B cell (primary cell): ENCODE results near the gene ANTXRL. TPM values are rescaled to one million over a fixed set of nuclear protein-coding genes. Genes with fewer than 3 reads are reported as not detected.

Experiments
- ATAC-seq: fragments of 200-7000 bp; cut with Tn5 transposase; one replicate; pipeline ENCODE4 v1.10.0; 2021; ENCODE audit warnings: low read depth, mild to moderate bottlenecking, moderate number of reproducible peaks, moderate library complexity
- CTCF ChIA-PET: fragments of 350-600 bp; sonication (Branson Sonifier 250); formaldehyde crosslinking; loops from one replicate; lab custom pipeline; 2021; ENCODE audit warnings: antibody characterized with exemption, inconsistent platforms; lab: Charles Lee
- POLR2A ChIA-PET: fragments of 350-600 bp; sonication (Branson Sonifier 250); formaldehyde crosslinking; loops from one replicate; lab custom pipeline; 2021; ENCODE audit warnings: antibody characterized with exemption; lab: Charles Lee
- DNase-seq: peaks from one replicate; pipeline ENCODE4 v3.0.0; 2013
- H2AFZ ChIP-seq: 2 replicates; pipeline ENCODE4 v1.6.1; 2012; ENCODE audit warnings: mild to moderate bottlenecking, low read depth, low read length; ENCODE audit not compliant: insufficient read depth, poor library complexity, severe bottlenecking
- H3K27ac ChIP-seq, 2 donors: 1 replicate in 1 of 2; 2 replicates in 1 of 2; pipeline ENCODE4 v1.5.1; 2012 to 2013; ENCODE audit warnings: low read length in 2 of 2, mild to moderate bottlenecking in 2 of 2, moderate library complexity in 1 of 2
- H3K27me3 ChIP-seq, 4 experiments: fragments of 200-600 bp in 1 of 4; sonication (generic) in 1 of 4; replicated peaks in 1 of 4; 1 replicate in 2 of 4; 2 replicates in 2 of 4; pipeline versions ENCODE4 v1.6.1 to v1.7.0; 2013 to 2016; ENCODE audit warnings: low read length in 3 of 4, mild to moderate bottlenecking in 2 of 4, mixed read lengths in 1 of 4, moderate library complexity in 1 of 4; ENCODE audit not compliant: insufficient read depth in 4 of 4, control insufficient read depth in 3 of 4; ENCODE audit errors: control extremely low read depth in 1 of 4
- H3K36me3 ChIP-seq, 2 experiments: replicated peaks in 1 of 2; 1 replicate in 1 of 2; 2 replicates in 1 of 2; pipeline versions ENCODE4 v1.6.1 to v1.7.1; 2013; ENCODE audit warnings: low read length in 1 of 2; ENCODE audit not compliant: insufficient read depth in 2 of 2, control insufficient read depth in 1 of 2; ENCODE audit errors: control extremely low read depth in 1 of 2, extremely low read depth in 1 of 2
- H3K4me1 ChIP-seq, 2 donors: fragments of 200-600 bp in 1 of 2; sonication (generic) in 1 of 2; 1 replicate in 1 of 2; 2 replicates in 1 of 2; pipeline versions ENCODE4 v1.5.1 to v1.6.1; 2013 to 2017; ENCODE audit warnings: low read length in 2 of 2; ENCODE audit not compliant: control insufficient read depth in 2 of 2, insufficient read depth in 2 of 2
- H3K4me2 ChIP-seq: replicated peaks from 2 replicates; pipeline ENCODE3; 2012; ENCODE audit warnings: mild to moderate bottlenecking, low read depth, low read length; ENCODE audit not compliant: poor library complexity, severe bottlenecking
- H3K4me3 ChIP-seq, 5 experiments: fragments of 200-600 bp in 1 of 5; sonication (generic) in 1 of 5; 1 replicate in 3 of 5; 2 replicates in 2 of 5; pipeline versions ENCODE4 v1.5.1 to v1.7.0; 2011 to 2016; ENCODE audit warnings: low read length in 4 of 5, mild to moderate bottlenecking in 4 of 5, low read depth in 2 of 5, control low read depth in 1 of 5, moderate library complexity in 1 of 5; ENCODE audit not compliant: insufficient read depth in 1 of 5; ENCODE audit errors: control extremely low read depth in 1 of 5, extremely low read depth in 1 of 5
- H3K79me2 ChIP-seq: fragments of 200-600 bp; sonication (generic); one replicate; pipeline ENCODE4 v1.6.0; 2016; ENCODE audit warnings: low read length; ENCODE audit not compliant: control insufficient read depth, insufficient read depth
- H3K9ac ChIP-seq: fragments of 200-600 bp; sonication (generic); 2 replicates; pipeline ENCODE4 v1.6.1; 2017; ENCODE audit warnings: mild to moderate bottlenecking, low read length, moderate library complexity
- H3K9me3 ChIP-seq, 3 donors: one replicate each; pipeline versions ENCODE4 v1.6.1 to v1.7.1; 2013; ENCODE audit warnings: low read length in 2 of 3; ENCODE audit not compliant: control insufficient read depth in 2 of 3, insufficient read depth in 1 of 3; ENCODE audit errors: control extremely low read depth in 1 of 3
- H4K20me1 ChIP-seq: 2 replicates; pipeline ENCODE4 v1.6.0; 2012; ENCODE audit warnings: mild to moderate bottlenecking, low read length; ENCODE audit not compliant: insufficient read depth, control insufficient read depth, poor library complexity, severe bottlenecking
- H3K27ac Mint-ChIP-seq: one replicate; pipeline ENCODE4 v1.8.0; 2021; ENCODE audit warnings: mixed read lengths
- H3K27me3 Mint-ChIP-seq: one replicate; pipeline ENCODE4 v1.8.0; 2021; ENCODE audit warnings: mixed read lengths
- H3K4me1 Mint-ChIP-seq: one replicate; pipeline ENCODE4 v1.8.0; 2021; ENCODE audit warnings: mixed read lengths
- H3K4me3 Mint-ChIP-seq: one replicate; pipeline ENCODE4 v1.8.0; 2021; ENCODE audit warnings: mixed read lengths
- H3K9me3 Mint-ChIP-seq: one replicate; pipeline ENCODE4 v1.8.0; 2022; ENCODE audit warnings: mixed read lengths; ENCODE audit not compliant: insufficient read depth
- CTCF ChIP-seq: fragments of 200-600 bp; IDR thresholded peaks from one replicate; pipeline ENCODE4 v1.8.0; 2022; ENCODE audit warnings: antibody characterized with exemption, mild to moderate bottlenecking
- EZH2 ChIP-seq: IDR thresholded peaks from 2 replicates; pipeline ENCODE4 v1.6.1; 2012; ENCODE audit warnings: borderline replicate concordance, low read depth, mild to moderate bottlenecking, moderate library complexity, low read length; ENCODE audit not compliant: insufficient read depth, poor library complexity, severe bottlenecking
- WGBS: methylation state at CpG from one replicate; pipeline ENCODE4 v1.1.5; 2013; ENCODE audit warnings: missing lambda C conversion rate; ENCODE audit not compliant: insufficient coverage; 5-methylcytosine and 5-hydroxymethylcytosine counted together
- intact Hi-C: fragments of 100-400 bp; cut with micrococcal nuclease; formaldehyde crosslinking; loops from one replicate; pipeline ENCODE4 v1.10.0; 2022
- polyA plus RNA-seq: library from polyadenylated mRNA; depleted of rRNA; stranded (reverse); fragments of >200 nt; gene quantifications from 2 replicates; pipeline ENCODE4 v1.2.3, GENCODE V29; 2012
- total RNA-seq, 2 donors: library from RNA; stranded (reverse); fragments of 120-200 nt in 1 of 2; gene quantifications; 1 replicate in 1 of 2; 2 replicates in 1 of 2; pipeline versions ENCODE4 v1.2.3 to v1.2.4, GENCODE V29; 2013 to 2022

Gene ANTXRL
- total and polyA plus RNA-seq, 2 donors (not counting 1 experiment from before 2014, with no cell fraction given): not detected

DNA sequence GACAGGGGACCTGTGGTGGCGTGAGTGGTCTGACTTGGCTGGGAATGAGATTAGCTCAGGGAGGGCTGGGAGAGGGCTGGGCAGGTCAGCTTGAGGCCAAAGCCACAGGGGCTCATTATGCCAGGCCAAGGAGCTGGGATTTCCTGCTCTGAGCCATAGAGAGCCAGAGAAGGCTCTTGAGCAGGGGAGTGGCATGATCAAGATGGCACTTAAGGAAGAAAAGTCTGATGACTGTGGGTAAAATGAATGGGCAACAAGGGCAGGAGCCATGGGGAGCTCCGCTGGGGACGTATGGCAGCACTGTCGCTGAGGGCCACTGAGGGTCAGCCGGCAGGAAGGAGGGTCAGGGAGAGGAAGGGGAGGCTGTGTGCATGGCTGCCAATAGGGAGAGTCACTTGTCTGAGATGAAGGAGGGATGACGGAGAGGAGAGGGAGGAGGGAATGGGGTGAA, 5.8 kb downstream of the ANTXRL start:
- 78% methylated on average over 6 of the region's 6 CpGs for WGBS
- Histone ChIP-seq H2AFZ (no peak overlapping the region), H3K4me2 (no peak overlapping the region), H3K27ac (no peak overlapping the region), H3K9me3 (peaks cover 0 to 2% (median 0%) of the 10 kb centered on the region in 3 donors), H3K4me1 (no peaks in the 10 kb centered on the region), H4K20me1 (no peaks in the 10 kb centered on the region), H3K4me3 (no peak overlapping the region), H3K9ac (no peak overlapping the region), H3K27me3 (no peaks in the 10 kb centered on the region), H3K36me3 (no peaks in the 10 kb centered on the region), H3K79me2 (no peaks in the 10 kb centered on the region)
- no peak overlapping the region for H3K27ac Mint-ChIP-seq
- no peak for DNase-seq
- H3K27me3 Mint-ChIP-seq: peaks cover 40% of the 10 kb centered on the region
- ChIA-PET CTCF (no interaction called here), POLR2A (no interaction called here)
- intact Hi-C loops: no loop called here
- H3K4me3 Mint-ChIP-seq: no peak overlapping the region
- no peaks in the 10 kb centered on the region for H3K4me1 Mint-ChIP-seq
- H3K9me3 Mint-ChIP-seq: no peaks in the 10 kb centered on the region
- TF ChIP-seq CTCF (no peak), EZH2 (no peak)
- ATAC-seq: no peak

DNA sequence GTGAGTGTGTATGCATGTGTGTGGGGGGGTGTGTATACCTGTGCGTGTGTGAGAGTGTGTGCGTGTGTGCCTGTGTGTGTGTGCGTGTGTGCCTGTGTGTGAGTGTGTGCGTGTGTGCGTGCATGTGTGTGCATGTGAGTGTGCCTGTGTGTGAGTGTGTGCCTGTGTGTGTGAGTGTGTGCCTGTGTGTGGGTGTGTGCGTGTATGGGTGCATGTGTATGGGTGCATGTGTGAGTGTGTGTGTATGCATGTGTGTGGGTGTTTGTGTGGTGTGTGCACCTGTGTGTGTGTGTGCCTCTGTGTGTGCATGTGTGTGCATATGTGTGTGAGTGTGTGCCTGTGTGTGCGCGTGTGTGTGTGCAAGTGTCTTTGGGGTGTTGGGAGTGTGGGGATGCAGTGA, 6.4 kb downstream of the ANTXRL start:
- Histone ChIP-seq H4K20me1 (no peaks in the 10 kb centered on the region), H3K4me1 (peaks cover under 1 to 5% of the 10 kb centered on the region in 2 donors), H3K27ac (no peak overlapping the region), H3K79me2 (no peaks in the 10 kb centered on the region), H3K4me2 (no peak overlapping the region), H3K4me3 (no peak overlapping the region), H3K36me3 (no peaks in the 10 kb centered on the region), H3K9ac (no peak overlapping the region), H3K27me3 (no peaks in the 10 kb centered on the region), H3K9me3 (peaks cover 0 to 2% (median 0%) of the 10 kb centered on the region in 3 donors), H2AFZ (no peak overlapping the region)
- Mint-ChIP-seq H3K9me3 (no peaks in the 10 kb centered on the region), H3K27me3 (peaks cover 43% of the 10 kb centered on the region), H3K27ac (no peak overlapping the region), H3K4me1 (peaks cover 2% of the 10 kb centered on the region), H3K4me3 (no peak overlapping the region)
- no peak for ATAC-seq
- ChIA-PET CTCF (no interaction called here), POLR2A (no interaction called here)
- DNase-seq: no peak
- TF ChIP-seq EZH2 (no peak), CTCF (no peak)
- intact Hi-C loops: no loop called here
- WGBS: 92% methylated on average over 6 of the region's 8 CpGs
